ENCODE results near the gene KIF3B.

Gene KIF3B

DNA sequence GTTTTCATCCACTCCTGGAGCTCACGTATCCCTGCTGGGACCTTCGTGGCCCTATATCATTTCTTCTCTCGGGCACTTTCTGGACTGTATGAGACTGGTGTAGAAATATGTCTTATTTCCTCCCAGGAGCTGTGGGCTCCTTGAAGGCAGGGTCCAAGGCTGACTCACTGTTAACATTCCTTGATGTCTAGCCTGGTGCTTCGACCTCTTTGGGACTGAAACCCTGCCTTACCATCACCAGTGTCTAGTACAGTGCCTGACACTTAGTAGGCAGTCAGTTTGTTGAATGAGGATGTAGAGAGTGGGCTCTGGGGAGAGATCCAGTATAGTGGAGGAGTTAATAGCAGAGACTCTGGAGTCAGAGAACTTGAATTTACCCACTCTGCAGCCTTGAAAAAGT, 46.2 kb upstream of the KIF3B start:
- peaks cover 45 to 50% of the 10 kb centered on the region in 2 experiments for H3K36me3 ChIP-seq (ENCODE audit: control insufficient read depth in 1 of 2, insufficient read depth in 2 of 2, low read length in 2 of 2)
- H3K9me3 ChIP-seq (ENCODE audit: insufficient read depth, low read depth, low read length), result peaks cover 2% of the 10 kb centered on the region
- no peak overlapping the region for H2BK5ac ChIP-seq (ENCODE audit: low read depth, low read length, poor library complexity)
- H2AK5ac ChIP-seq (ENCODE audit: low read length), result no peak overlapping the region
- no peak overlapping the region for H3K9ac ChIP-seq (ENCODE audit: low read length)
- no peak overlapping the region for H2BK12ac ChIP-seq (ENCODE audit: low read length)
- no peak overlapping the region for H3K27ac ChIP-seq (ENCODE audit: low read depth, low read length)
- H3K23ac ChIP-seq (ENCODE audit: low read length), result no peak overlapping the region
- H4K8ac ChIP-seq (ENCODE audit: low read depth, low read length), result no peak overlapping the region
- no peaks in the 10 kb centered on the region for H3K27me3 ChIP-seq (ENCODE audit: insufficient read depth, low read length)
- no peak overlapping the region for H3K4ac ChIP-seq (ENCODE audit: low read depth, low read length)
- H3K79me1 ChIP-seq (ENCODE audit: low read length), result peaks cover 4% of the 10 kb centered on the region
- WGBS (ENCODE audit: extremely low coverage, insufficient coverage, insufficient read length), result no CpG with 5 or more reads among the region's 4 CpGs
- no peak overlapping the region for H2BK120ac ChIP-seq (ENCODE audit: insufficient read depth, low read length, poor library complexity)
- no peak overlapping the region for H3K14ac ChIP-seq (ENCODE audit: low read length)
- no peak overlapping the region for H3K18ac ChIP-seq (ENCODE audit: low read length)
- no peak overlapping the region for H4K91ac ChIP-seq (ENCODE audit: low read depth, low read length)
- peaks cover 10 to 18% of the 10 kb centered on the region in 2 experiments for H3K4me1 ChIP-seq (ENCODE audit: control insufficient read depth in 1 of 2, insufficient read depth in 2 of 2, low read length in 2 of 2)
- H3K4me3 ChIP-seq (ENCODE audit: low read depth, low read length), result no peak overlapping the region
- H2AFZ ChIP-seq (ENCODE audit: insufficient read depth, low read length, poor library complexity), result no peak overlapping the region
- no peak overlapping the region for H4K12ac ChIP-seq (ENCODE audit: low read depth, low read length)
- no peak overlapping the region for H3K4me2 ChIP-seq (ENCODE audit: low read length)
- no peaks in the 10 kb centered on the region for H3K79me2 ChIP-seq (ENCODE audit: control insufficient read depth, insufficient read depth, low read length, poor library complexity)
- peak; percentile 44 to 63 for DNase-seq

DNA sequence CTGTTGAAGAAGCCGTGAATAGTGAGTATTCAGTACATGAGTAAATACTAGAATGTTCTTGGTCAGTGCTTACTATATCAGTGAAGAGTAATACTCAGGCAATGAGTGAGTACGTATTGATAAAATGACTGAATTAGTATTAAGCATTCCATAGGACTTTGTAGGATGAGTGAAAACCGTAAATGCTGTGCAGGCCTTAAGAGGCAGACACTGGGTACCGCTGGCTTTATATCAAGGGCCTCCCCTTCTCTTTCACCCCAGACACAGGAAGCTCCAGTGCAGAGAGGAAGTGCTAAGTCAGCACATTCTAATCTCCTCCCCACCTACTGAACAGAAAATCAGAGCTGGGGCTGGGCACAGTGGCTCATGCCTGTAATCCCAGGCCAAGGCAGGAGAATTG, 45.6 kb upstream of the KIF3B start:
- Histone ChIP-seq H2BK12ac (ENCODE audit: low read length) (no peak overlapping the region), H2BK5ac (ENCODE audit: low read depth, low read length, poor library complexity) (no peak overlapping the region), H3K14ac (ENCODE audit: low read length) (no peak overlapping the region), H3K79me1 (ENCODE audit: low read length) (peaks cover 4% of the 10 kb centered on the region), H4K12ac (ENCODE audit: low read depth, low read length) (no peak overlapping the region), H3K23ac (ENCODE audit: low read length) (no peak overlapping the region), H3K4me3 (ENCODE audit: low read depth, low read length) (no peak overlapping the region), H3K79me2 (ENCODE audit: control insufficient read depth, insufficient read depth, low read length, poor library complexity) (no peaks in the 10 kb centered on the region), H4K8ac (ENCODE audit: low read depth, low read length) (no peak overlapping the region), H3K9ac (ENCODE audit: low read length) (no peak overlapping the region), H3K4ac (ENCODE audit: low read depth, low read length) (no peak overlapping the region), H2AK5ac (ENCODE audit: low read length) (no peak overlapping the region), H3K4me2 (ENCODE audit: low read length) (no peak overlapping the region), H2BK120ac (ENCODE audit: insufficient read depth, low read length, poor library complexity) (no peak overlapping the region), H3K27ac (ENCODE audit: low read depth, low read length) (no peak overlapping the region), H4K91ac (ENCODE audit: low read depth, low read length) (no peak overlapping the region), H3K9me3 (ENCODE audit: insufficient read depth, low read depth, low read length) (peaks cover 2% of the 10 kb centered on the region), H3K18ac (ENCODE audit: low read length) (no peak overlapping the region), H2AFZ (ENCODE audit: insufficient read depth, low read length, poor library complexity) (no peak overlapping the region), H3K27me3 (ENCODE audit: insufficient read depth, low read length) (no peaks in the 10 kb centered on the region), H3K4me1 (ENCODE audit: control insufficient read depth in 1 of 2, insufficient read depth in 2 of 2, low read length in 2 of 2) (peaks cover 10 to 17% of the 10 kb centered on the region in 2 experiments), H3K36me3 (ENCODE audit: control insufficient read depth in 1 of 2, insufficient read depth in 2 of 2, low read length in 2 of 2) (peaks cover 45 to 50% of the 10 kb centered on the region in 2 experiments)
- DNase-seq, result no peak
- WGBS (ENCODE audit: extremely low coverage, insufficient coverage, insufficient read length), result no CpG with 5 or more reads among the region's 4 CpGs

DNA sequence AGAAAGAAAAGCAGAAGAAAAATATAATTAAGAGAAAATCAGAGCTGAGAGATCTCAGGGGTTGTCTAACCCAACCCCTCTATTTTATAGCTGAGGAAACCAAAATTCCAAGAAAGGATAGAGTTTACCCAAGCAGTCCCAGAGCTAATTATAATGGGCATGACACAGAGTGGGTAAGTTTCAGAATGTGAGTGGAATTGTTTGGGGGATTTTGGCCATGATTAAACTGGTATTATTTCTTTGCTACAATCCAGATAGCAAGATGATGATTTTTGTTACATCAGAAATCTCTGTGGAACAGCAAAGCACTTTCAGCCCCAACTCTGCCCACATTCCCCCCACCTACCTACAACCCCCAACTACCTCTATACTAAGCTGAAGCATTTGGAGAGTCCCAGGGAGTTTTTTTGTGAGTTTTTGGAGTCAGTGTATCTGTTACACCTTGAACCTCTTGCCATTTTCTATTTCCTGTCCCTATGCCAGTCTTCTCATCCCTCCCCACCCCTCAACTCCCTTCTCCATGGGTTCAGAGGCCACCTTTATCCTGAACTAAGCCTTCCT, 45.0 kb upstream of the KIF3B start:
- Histone ChIP-seq H3K79me2 (ENCODE audit: control insufficient read depth, insufficient read depth, low read length, poor library complexity) (no peaks in the 10 kb centered on the region), H3K4ac (ENCODE audit: low read depth, low read length) (no peak overlapping the region), H2BK120ac (ENCODE audit: insufficient read depth, low read length, poor library complexity) (no peak overlapping the region), H3K4me3 (ENCODE audit: low read depth, low read length) (no peak overlapping the region), H3K14ac (ENCODE audit: low read length) (no peak overlapping the region), H3K27me3 (ENCODE audit: insufficient read depth, low read length) (no peaks in the 10 kb centered on the region), H2BK5ac (ENCODE audit: low read depth, low read length, poor library complexity) (no peak overlapping the region), H2AFZ (ENCODE audit: insufficient read depth, low read length, poor library complexity) (no peak overlapping the region), H4K91ac (ENCODE audit: low read depth, low read length) (no peak overlapping the region), H3K18ac (ENCODE audit: low read length) (no peak overlapping the region), H4K12ac (ENCODE audit: low read depth, low read length) (no peak overlapping the region), H3K27ac (ENCODE audit: low read depth, low read length) (no peak overlapping the region), H3K36me3 (ENCODE audit: control insufficient read depth in 1 of 2, insufficient read depth in 2 of 2, low read length in 2 of 2) (peaks cover 47 to 50% of the 10 kb centered on the region in 2 experiments), H4K8ac (ENCODE audit: low read depth, low read length) (no peak overlapping the region), H2BK12ac (ENCODE audit: low read length) (no peak overlapping the region), H3K9ac (ENCODE audit: low read length) (no peak overlapping the region), H3K79me1 (ENCODE audit: low read length) (peaks cover 4% of the 10 kb centered on the region), H3K23ac (ENCODE audit: low read length) (no peak overlapping the region), H3K4me2 (ENCODE audit: low read length) (no peak overlapping the region), H3K9me3 (ENCODE audit: insufficient read depth, low read depth, low read length) (peaks cover 2% of the 10 kb centered on the region), H2AK5ac (ENCODE audit: low read length) (no peak overlapping the region), H3K4me1 (ENCODE audit: control insufficient read depth in 1 of 2, insufficient read depth in 2 of 2, low read length in 2 of 2) (peaks cover 6 to 12% of the 10 kb centered on the region in 2 experiments)
- DNase-seq, result no peak

DNA sequence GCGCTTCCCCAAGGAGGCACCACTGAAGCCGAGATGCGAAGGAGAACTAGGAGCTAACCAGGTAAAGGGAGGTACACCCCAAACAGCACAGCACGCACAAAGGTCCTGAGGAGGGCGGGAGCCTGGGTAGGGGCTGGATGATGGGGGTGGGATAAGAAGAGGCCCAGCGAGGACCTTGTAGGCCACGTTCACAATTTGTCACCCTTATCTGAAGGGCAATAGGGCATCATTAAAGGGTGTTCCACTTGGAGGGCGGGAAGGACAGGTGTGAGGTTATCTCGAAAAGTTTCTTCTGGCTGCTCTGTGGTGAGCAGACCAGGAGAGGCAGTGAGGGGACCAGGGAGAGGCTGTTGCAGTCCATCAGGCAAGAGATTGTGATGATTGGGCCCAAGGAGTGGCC, 44.2 kb upstream of the KIF3B start:
- Histone ChIP-seq H2BK5ac (ENCODE audit: low read depth, low read length, poor library complexity) (no peak overlapping the region), H3K18ac (ENCODE audit: low read length) (no peak overlapping the region), H4K91ac (ENCODE audit: low read depth, low read length) (no peak overlapping the region)

More for the DNA sequence above, 44.2 kb upstream of the KIF3B start:
- no peak overlapping the region for H3K4me2 ChIP-seq (ENCODE audit: low read length)
- no peaks in the 10 kb centered on the region for H3K27me3 ChIP-seq (ENCODE audit: insufficient read depth, low read length)
- no peak overlapping the region for H3K9ac ChIP-seq (ENCODE audit: low read length)
- DNase-seq, result no peak
- peaks cover 47 to 49% of the 10 kb centered on the region in 2 experiments for H3K36me3 ChIP-seq (ENCODE audit: control insufficient read depth in 1 of 2, insufficient read depth in 2 of 2, low read length in 2 of 2)
- no peak overlapping the region for H2AK5ac ChIP-seq (ENCODE audit: low read length)
- no peak overlapping the region for H2AFZ ChIP-seq (ENCODE audit: insufficient read depth, low read length, poor library complexity)
- H3K9me3 ChIP-seq (ENCODE audit: insufficient read depth, low read depth, low read length), result peaks cover 2% of the 10 kb centered on the region
- no peak overlapping the region for H4K12ac ChIP-seq (ENCODE audit: low read depth, low read length)
- H4K8ac ChIP-seq (ENCODE audit: low read depth, low read length), result no peak overlapping the region
- H3K4ac ChIP-seq (ENCODE audit: low read depth, low read length), result no peak overlapping the region
- no peak overlapping the region for H3K23ac ChIP-seq (ENCODE audit: low read length)
- no peak overlapping the region for H3K4me3 ChIP-seq (ENCODE audit: low read depth, low read length)
- H2BK12ac ChIP-seq (ENCODE audit: low read length), result no peak overlapping the region
- peaks cover 4% of the 10 kb centered on the region for H3K79me1 ChIP-seq (ENCODE audit: low read length)
- no peak overlapping the region for H3K14ac ChIP-seq (ENCODE audit: low read length)
- no CpG with 5 or more reads among the region's 9 CpGs for WGBS (ENCODE audit: extremely low coverage, insufficient coverage, insufficient read length)
- H2BK120ac ChIP-seq (ENCODE audit: insufficient read depth, low read length, poor library complexity), result no peak overlapping the region
- no peaks in the 10 kb centered on the region for H3K79me2 ChIP-seq (ENCODE audit: control insufficient read depth, insufficient read depth, low read length, poor library complexity)
- H3K27ac ChIP-seq (ENCODE audit: low read depth, low read length), result no peak overlapping the region
- peaks cover 2 to 4% of the 10 kb centered on the region in 2 experiments for H3K4me1 ChIP-seq (ENCODE audit: control insufficient read depth in 1 of 2, insufficient read depth in 2 of 2, low read length in 2 of 2)
